Subcutaneous adipose tissue (tissue), 4 donors: ENCODE results near the gene AP3B1. TPM values are rescaled to one million over a fixed set of nuclear protein-coding genes. Genes with fewer than 3 reads are reported as not detected.

ENCODE experiments used
- total RNA-seq, 4 donors: library from RNA; depleted of rRNA; stranded (reverse); fragments of >200 nt; gene quantifications; one replicate each; pipeline ENCODE4 v1.1.0, GENCODE V29; 2016
- TF ChIP-seq, protein P1 (sequence below): fragments of 450-650 bp; IDR thresholded peaks from one replicate; pipeline ENCODE4 v1.5.1; 2016; ENCODE audit warnings: low read depth, mild to moderate bottlenecking, control low read depth, antibody characterized with exemption, moderate library complexity

Gene AP3B1
- total RNA-seq, 4 donors from 2014 or later: 44.6 to 71.4 (median 47.8) TPM

- TF ChIP-seq, protein P1, sequence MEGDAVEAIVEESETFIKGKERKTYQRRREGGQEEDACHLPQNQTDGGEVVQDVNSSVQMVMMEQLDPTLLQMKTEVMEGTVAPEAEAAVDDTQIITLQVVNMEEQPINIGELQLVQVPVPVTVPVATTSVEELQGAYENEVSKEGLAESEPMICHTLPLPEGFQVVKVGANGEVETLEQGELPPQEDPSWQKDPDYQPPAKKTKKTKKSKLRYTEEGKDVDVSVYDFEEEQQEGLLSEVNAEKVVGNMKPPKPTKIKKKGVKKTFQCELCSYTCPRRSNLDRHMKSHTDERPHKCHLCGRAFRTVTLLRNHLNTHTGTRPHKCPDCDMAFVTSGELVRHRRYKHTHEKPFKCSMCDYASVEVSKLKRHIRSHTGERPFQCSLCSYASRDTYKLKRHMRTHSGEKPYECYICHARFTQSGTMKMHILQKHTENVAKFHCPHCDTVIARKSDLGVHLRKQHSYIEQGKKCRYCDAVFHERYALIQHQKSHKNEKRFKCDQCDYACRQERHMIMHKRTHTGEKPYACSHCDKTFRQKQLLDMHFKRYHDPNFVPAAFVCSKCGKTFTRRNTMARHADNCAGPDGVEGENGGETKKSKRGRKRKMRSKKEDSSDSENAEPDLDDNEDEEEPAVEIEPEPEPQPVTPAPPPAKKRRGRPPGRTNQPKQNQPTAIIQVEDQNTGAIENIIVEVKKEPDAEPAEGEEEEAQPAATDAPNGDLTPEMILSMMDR: no peak
Observed at GRCh38 chr5:77994943-77995342, 299.6 kb downstream of the AP3B1 start.

GRCh38 chr5:77993855-77994318 lies 300.6 kb downstream of the AP3B1 start:
- TF ChIP-seq, protein P1: no peak

GRCh38 chr5:77993141-77993854 lies 301.2 kb downstream of the AP3B1 start:
- TF ChIP-seq, protein P1: no peak

DNA sequence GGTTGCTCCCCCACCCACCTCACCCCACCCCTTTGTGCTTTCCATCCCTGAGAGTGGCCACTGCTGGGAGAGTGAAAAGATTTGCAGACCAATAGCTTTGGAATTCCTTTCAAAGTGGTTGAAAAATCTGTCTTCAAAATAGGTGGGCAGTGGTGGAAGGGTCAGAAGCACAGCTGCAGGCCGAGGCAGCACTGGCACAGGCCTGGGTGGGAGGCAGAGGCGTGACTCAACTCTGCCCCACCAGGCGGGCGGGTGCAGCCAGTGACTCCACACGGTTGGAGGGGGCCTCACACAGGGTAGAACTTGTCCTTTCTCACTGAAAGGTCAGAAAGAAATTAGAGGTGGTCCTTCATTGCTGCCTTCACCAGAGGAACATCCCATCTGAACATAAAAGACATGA lies 303.4 kb downstream of the AP3B1 start:
- TF ChIP-seq, protein P1: no peak

DNA sequence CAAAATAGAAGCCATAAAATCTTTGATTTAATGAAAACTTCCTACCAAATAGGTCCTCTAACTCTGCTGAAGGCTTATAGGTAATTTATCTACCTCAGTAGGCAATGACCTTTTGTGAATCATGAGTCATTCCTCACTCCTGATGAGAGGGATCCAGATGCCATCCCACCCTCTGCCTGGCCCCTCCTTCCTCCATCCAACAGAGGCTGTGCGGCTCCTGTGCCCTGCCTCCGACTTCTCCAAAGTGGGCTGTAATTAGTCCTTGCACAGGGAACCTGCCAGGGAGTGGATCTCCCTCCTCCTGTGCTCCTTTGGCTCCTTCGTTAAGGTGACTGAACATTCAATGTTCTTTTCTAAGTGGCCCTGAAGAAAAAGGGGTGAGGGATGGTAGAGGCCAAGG lies 304.5 kb downstream of the AP3B1 start:
- TF ChIP-seq, protein P1: no peak

- TF ChIP-seq, protein P1: no peak
Observed at GRCh38 chr5:77987988-77988387, 306.5 kb downstream of the AP3B1 start.

GRCh38 chr5:77987331-77987730 lies 307.2 kb downstream of the AP3B1 start:
- TF ChIP-seq, protein P1: no peak
